ENCODE results near the gene AMFR.
A peak's percentile ranks its signal among the peaks of the same experiment; 100 is the strongest.

AMFR gene

DNA sequence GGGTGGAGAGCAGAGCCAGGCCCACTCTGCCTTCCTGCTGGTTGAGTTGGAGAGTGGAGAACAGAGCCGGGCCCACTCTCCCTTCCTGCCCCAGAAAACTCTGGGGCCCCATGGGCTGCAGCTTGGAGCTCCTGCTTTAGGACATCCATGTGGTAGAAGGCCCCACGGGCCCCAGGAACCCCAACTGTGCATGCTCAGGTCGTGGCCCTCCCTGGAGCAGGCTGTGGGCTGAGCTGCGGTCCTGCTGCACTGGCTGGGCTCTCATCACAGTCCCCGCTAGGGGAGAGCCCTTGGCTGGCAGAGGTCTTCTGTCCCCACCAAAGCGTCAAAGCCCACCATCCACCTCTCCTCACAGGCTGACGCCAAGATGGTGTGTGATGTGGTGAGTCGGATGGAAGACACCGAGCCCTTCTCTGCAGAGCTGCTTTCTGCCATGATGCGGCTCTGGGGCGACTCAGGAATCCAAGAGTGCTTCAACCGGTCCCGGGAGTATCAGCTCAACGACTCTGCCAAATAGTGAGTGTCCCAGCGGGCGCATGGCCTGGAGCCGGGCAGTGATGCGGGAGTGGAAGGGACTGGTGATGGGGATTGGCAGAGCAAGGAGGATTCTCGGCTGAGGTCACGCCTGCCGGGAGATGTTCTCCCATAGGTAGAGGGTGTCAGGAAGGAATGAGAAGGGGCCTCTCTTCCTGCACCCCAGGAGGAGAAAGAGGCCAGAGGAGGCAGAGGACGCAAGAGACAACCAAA is 96.9 kb downstream of the AMFR start:
- no peak for DNase-seq

GRCh38 chr16:56327929-56328258 is 97.5 kb downstream of the AMFR start:
- no peak for DNase-seq

GRCh38 chr16:56327071-56327928 is 98.0 kb downstream of the AMFR start:
- DNase-seq, result no peak

- no peak for DNase-seq
These were observed 99.4 kb downstream of the AMFR start for GRCh38 chr16:56325956-56326355.

DNA sequence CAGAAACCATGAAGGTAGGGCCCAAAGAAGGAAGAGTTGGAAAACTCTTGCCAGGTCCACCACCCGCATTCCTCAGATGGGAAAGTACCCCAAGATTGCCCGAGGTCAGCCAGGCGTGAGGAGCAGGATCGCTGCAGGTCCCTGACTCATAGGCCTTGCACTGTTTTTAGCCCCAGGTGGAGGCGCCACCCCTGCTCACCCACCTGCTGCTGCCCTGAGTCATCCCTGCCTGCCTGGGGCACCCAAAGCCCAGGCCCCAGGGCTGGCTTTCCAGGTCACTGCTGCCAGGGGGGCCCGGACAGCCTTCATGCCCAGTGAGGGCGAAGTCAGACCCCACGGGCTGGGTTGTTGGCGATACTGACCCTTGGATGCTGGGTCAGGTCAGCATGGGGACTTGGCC is 100.9 kb downstream of the AMFR start:
- DNase-seq, result no peak

DNA sequence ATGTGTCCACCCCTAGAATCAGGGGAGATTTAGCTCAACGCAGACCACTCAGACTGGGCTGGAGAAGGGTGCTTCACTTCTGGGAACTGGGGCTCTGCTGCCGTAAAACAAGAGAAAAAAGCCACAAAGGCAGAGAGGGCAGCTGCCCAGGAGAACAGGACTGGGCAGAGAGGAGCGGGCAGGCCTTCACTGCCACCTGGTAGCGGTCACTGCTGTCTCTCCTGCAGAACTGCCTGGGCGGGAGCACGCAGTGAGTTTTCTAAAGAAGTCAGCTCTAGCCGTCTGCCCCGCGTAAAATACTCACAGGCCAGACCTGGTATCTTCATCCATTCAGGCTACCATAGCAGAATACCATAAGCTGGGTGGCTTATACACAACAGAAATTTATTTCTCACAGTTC is 103.8 kb downstream of the AMFR start:
- DNase-seq, result no peak

- no peak for DNase-seq
These were observed 104.4 kb downstream of the AMFR start for GRCh38 chr16:56320811-56321558.

DNA sequence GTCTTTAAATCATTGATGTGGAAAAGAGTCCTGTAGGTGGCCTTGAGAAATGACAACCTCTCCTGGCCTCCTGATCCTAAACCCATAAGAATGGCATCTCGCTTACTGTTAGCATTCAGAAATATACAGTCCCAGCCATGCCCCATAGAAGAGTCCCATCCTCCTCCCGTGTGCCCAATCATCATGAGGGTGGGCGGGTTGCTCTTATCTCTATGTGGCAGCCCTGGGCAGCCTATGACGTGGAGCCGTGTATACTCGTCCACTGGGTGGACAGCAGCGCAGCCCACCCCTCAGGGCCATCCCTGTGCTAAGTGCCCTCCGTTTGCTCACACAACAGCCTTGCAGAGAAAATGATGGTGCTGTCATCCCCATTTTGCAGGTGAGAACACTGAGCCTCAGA is 105.3 kb downstream of the AMFR start:
- no peak for DNase-seq

- no peak for DNase-seq
These were observed 106.0 kb downstream of the AMFR start for GRCh38 chr16:56319376-56319775.

- no peak for DNase-seq
These were observed 106.6 kb downstream of the AMFR start for GRCh38 chr16:56318827-56319140.

GRCh38 chr16:56317998-56318826 is 107.1 kb downstream of the AMFR start:
- peak; percentile 82 for DNase-seq

- no peak for DNase-seq
These were observed 108.8 kb downstream of the AMFR start for GRCh38 chr16:56316545-56316944.

DNA sequence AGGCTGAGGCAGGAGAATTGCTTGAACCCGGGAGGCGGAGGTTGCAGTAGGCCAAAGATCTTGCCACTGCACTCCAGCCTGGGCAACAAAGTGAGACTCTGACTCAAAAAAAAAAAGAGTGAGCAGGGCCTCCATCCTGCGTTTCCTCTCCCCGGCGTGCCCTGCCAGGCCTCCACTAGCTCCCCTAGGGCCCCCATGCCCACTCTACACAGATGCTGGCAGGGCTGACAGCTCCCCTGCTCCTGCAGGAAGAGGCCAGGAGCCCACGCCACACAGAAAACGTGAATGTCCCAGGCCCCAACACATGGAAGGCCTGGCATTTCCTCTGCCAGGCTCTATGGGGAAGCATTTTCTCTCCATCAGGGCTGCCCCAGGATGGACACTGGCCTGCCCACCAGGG is 109.4 kb downstream of the AMFR start:
- no peak for DNase-seq

- DNase-seq, result no peak
These were observed 111.0 kb downstream of the AMFR start for GRCh38 chr16:56314244-56314850.

GRCh38 chr16:56312556-56312955 is 112.8 kb downstream of the AMFR start:
- no peak for DNase-seq

- no peak for DNase-seq
These were observed 113.4 kb downstream of the AMFR start for GRCh38 chr16:56312028-56312300.
